Kidney (tissue), 14 donors: ENCODE measurements around the gene SMC4. TPM values are rescaled to one million over a fixed set of nuclear protein-coding genes. Genes with fewer than 3 reads are reported as not detected.

Experiments
- DNase-seq, 5 donors: peaks; one replicate each; pipeline ENCODE4 v3.0.0-alpha.2; 2013 to 2020
- FAIRE-seq: peaks from 2 replicates; lab custom pipeline; 2012; peaks lifted over from hg19 to GRCh38; lab: Jason Lieb, UNC
- H3K27ac ChIP-seq, 2 donors: one replicate each; pipeline ENCODE4 v1.7.0; 2013; ENCODE audit warnings: low read depth in 2 of 2, low read length in 2 of 2, inconsistent platforms in 1 of 2
- H3K27me3 ChIP-seq: one replicate; pipeline ENCODE4 v1.7.1; 2013; ENCODE audit warnings: low read length, inconsistent platforms; ENCODE audit not compliant: control insufficient read depth, insufficient read depth
- H3K36me3 ChIP-seq, 3 donors: one replicate each; pipeline versions ENCODE4 v1.7.0 to v1.7.1; 2013; ENCODE audit warnings: low read length in 3 of 3, control low read depth in 1 of 3, inconsistent platforms in 1 of 3; ENCODE audit not compliant: insufficient read depth in 3 of 3, control insufficient read depth in 2 of 3
- H3K4me1 ChIP-seq, 3 donors: one replicate each; pipeline versions ENCODE4 v1.7.0 to v1.7.1; 2013; ENCODE audit warnings: low read length in 3 of 3, inconsistent platforms in 1 of 3, low read depth in 1 of 3; ENCODE audit not compliant: control insufficient read depth in 2 of 3, insufficient read depth in 2 of 3
- H3K4me3 ChIP-seq, 3 donors: one replicate each; pipeline versions ENCODE4 v1.7.0 to v1.8.1; 2013; ENCODE audit warnings: low read length in 3 of 3, control low read depth in 1 of 3, inconsistent platforms in 1 of 3
- H3K9ac ChIP-seq, 3 donors: one replicate each; pipeline versions ENCODE4 v1.7.0 to v1.7.1; 2013; ENCODE audit warnings: low read length in 3 of 3, control low read depth in 1 of 3, inconsistent platforms in 1 of 3
- H3K9me3 ChIP-seq, 3 donors: one replicate each; pipeline versions ENCODE4 v1.7.0 to v1.7.1; 2013; ENCODE audit warnings: low read length in 3 of 3, control low read depth in 1 of 3, inconsistent platforms in 1 of 3; ENCODE audit not compliant: control insufficient read depth in 2 of 3, insufficient read depth in 1 of 3
- intact Hi-C: fragments of 100-400 bp; cut with DNase I; formaldehyde crosslinking; loops from one replicate; pipeline ENCODE4 v1.11.1; 2022
- polyA plus RNA-seq: library from polyadenylated mRNA; stranded (reverse); fragments of 350-450 nt; fragmentation: Illumina TruSeq; extraction: RNeasy Lipid Tissue Mini Kit (QIAGEN cat#74804); gene quantifications from one replicate; pipeline ENCODE4 v1.2.3, GENCODE V29; 2014; ENCODE audit warnings: low read depth, low replicate concordance; ENCODE audit not compliant: insufficient read depth
- total RNA-seq: library from RNA; stranded (reverse); fragmentation: NEBNext Ultra II Directional; extraction: Animal tissue kit (Norgen Biotek cat#: 25700); gene quantifications from one replicate; pipeline ENCODE4 v1.2.1, GENCODE V29; 2021
- TF ChIP-seq, protein P1 (sequence below): IDR thresholded peaks from 3 replicates; pipeline ENCODE4 v1.5.1; 2012; ENCODE audit warnings: mild to moderate bottlenecking, moderate library complexity, borderline replicate concordance; ENCODE audit not compliant: insufficient read depth; ENCODE audit errors: extremely low read depth
- donor health status: control.
- donor health status: control.
- donor health status: control.
- donor health status: control.
- donor health status: control.
- donor health status: DM: yes; HTN: yes; CAD: no.
- donor health status: Normal renal cell carcinoma (clear cell type).

SMC4 gene
- total and polyA plus RNA-seq, 2 donors from 2014 or later: 7.4 to 24.5 TPM

DNA sequence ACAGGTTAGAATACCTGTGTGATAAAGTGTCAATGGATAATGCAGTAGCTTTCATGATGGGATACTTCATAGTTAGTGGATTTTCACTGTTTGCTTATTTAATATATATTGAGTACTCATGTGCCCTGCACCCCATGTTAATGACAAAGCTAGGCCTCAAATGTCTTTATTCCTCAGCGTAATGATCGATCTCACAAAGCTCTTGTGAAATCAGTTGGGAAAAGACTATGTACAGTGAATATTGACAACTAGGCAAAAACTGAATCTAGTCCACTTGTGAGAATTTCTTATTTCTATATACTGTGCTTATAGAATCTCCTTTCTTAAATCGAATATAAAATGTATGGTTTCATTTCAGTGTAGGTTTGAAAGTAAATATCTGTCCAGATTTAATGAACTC lies 17.9 kb downstream of the SMC4 start:
- Histone ChIP-seq H3K27me3 (no peaks in the 10 kb centered on the region), H3K9ac (no peak overlapping the region), H3K9me3 (no peaks in the 10 kb centered on the region), H3K4me3 (no peak overlapping the region), H3K27ac (no peak overlapping the region), H3K36me3 (peaks cover 0 to 13% (median 4%) of the 10 kb centered on the region in 3 donors), H3K4me1 (no peaks in the 10 kb centered on the region)
- TF ChIP-seq, protein P1, sequence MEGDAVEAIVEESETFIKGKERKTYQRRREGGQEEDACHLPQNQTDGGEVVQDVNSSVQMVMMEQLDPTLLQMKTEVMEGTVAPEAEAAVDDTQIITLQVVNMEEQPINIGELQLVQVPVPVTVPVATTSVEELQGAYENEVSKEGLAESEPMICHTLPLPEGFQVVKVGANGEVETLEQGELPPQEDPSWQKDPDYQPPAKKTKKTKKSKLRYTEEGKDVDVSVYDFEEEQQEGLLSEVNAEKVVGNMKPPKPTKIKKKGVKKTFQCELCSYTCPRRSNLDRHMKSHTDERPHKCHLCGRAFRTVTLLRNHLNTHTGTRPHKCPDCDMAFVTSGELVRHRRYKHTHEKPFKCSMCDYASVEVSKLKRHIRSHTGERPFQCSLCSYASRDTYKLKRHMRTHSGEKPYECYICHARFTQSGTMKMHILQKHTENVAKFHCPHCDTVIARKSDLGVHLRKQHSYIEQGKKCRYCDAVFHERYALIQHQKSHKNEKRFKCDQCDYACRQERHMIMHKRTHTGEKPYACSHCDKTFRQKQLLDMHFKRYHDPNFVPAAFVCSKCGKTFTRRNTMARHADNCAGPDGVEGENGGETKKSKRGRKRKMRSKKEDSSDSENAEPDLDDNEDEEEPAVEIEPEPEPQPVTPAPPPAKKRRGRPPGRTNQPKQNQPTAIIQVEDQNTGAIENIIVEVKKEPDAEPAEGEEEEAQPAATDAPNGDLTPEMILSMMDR: no peak
- intact Hi-C loops: no loop called here
- no peak for FAIRE-seq
- no peak for DNase-seq

DNA sequence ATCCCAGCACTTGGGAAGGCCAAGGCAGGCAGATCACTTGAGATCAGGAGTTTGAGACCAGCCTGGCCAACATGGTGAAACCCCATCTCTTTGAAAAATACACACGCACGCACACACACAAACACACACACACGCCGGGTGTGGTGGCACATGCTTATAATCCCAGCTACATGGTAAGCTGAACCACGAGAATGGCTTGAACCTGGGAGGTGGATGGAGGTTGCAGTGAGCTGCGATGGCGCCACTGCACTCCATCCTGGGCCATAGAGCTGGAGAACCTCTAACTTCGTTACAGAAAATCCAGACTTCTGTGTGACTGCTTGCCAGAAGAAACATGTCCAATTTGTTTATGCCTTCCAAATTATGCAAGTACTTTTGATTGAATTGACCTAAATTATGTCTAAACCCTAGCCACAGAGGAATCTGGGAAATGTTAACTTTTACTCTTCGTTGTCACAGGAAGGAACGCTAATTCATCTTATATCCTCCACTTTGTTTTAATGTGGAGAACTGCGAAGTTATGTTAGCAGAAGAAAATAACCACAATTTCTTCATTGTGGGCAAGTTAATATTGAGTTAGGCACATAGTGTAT lies 28.5 kb downstream of the SMC4 start:
- H3K9me3 ChIP-seq: no peaks in the 10 kb centered on the region
- TF ChIP-seq, protein P1: no peak
- H3K36me3 ChIP-seq: peaks cover 5 to 24% (median 11%) of the 10 kb centered on the region in 3 donors
- FAIRE-seq (no peak), DNase-seq (no peak)
- H3K27ac ChIP-seq: no peak overlapping the region
- no peaks in the 10 kb centered on the region for H3K27me3 ChIP-seq
- no peak overlapping the region for H3K9ac ChIP-seq
- H3K4me1 ChIP-seq: no peaks in the 10 kb centered on the region
- H3K4me3 ChIP-seq: no peak overlapping the region
- intact Hi-C loops: no loop called here

DNA sequence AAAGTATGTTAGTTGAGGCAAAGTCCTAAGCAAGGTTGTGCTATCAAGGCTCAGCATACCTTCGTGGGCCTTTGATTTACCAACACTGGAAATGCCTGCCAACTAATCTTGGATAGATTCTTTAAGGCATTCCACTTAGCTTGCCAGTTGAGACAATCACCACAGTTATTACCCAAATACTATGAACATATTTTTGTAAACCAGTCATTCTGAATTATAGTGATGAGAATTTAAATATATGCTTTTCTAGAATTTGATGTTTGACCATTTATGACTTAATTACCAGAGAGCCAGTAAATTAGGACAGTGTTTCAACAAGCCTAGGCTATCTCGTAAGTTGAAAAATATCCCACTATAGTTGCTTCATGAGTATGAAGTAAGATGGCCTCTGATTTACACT lies 34.6 kb downstream of the SMC4 start:
- TF ChIP-seq, protein P1: no peak
- Histone ChIP-seq H3K4me3 (no peak overlapping the region), H3K27me3 (no peaks in the 10 kb centered on the region), H3K9ac (no peak overlapping the region), H3K4me1 (no peaks in the 10 kb centered on the region), H3K27ac (no peak overlapping the region), H3K36me3 (peaks cover 0 to 16% (median 5%) of the 10 kb centered on the region in 3 donors), H3K9me3 (no peaks in the 10 kb centered on the region)
- intact Hi-C loops: no loop called here
- FAIRE-seq: no peak
- no peak for DNase-seq

DNA sequence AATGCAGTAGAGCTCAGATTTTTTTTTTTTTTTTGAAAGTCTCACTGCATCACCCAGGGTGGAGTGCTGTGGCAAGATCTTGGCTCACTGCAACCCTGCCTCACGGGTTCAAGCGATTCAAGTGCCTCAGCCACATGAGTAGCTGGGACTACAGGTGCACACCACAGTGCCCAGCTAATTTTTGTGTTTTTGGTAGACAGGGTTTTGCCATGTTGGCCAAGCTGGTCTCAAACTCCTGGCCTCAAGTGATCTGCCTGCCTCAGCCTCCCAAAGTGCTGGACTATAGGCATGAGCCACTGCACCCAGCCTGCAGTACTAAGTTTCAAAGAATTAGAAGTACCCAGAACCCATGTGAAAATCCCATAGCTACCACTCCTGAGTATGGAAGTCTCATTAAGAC lies 35.6 kb downstream of the SMC4 start:
- H3K4me1 ChIP-seq: no peaks in the 10 kb centered on the region
- intact Hi-C loops: no loop called here
- no peaks in the 10 kb centered on the region for H3K27me3 ChIP-seq
- TF ChIP-seq, protein P1: no peak
- no peak overlapping the region for H3K27ac ChIP-seq
- FAIRE-seq: no peak
- H3K9ac ChIP-seq: no peak overlapping the region
- DNase-seq: no peak
- H3K9me3 ChIP-seq: no peaks in the 10 kb centered on the region
- H3K36me3 ChIP-seq: peaks cover 0 to 16% (median 5%) of the 10 kb centered on the region in 3 donors
- no peak overlapping the region for H3K4me3 ChIP-seq
